GM12865 (cell line): Measurements from ENCODE around the gene EDNRA.

Experiments
- DNase-seq: peaks from one replicate; pipeline ENCODE4 v3.0.0; 2010; ENCODE audit warnings: low read depth
- H3K4me3 ChIP-seq: 2 replicates; pipeline ENCODE4 v1.5.1; 2011; ENCODE audit warnings: mild to moderate bottlenecking, low read depth, low read length, control low read depth
- CTCF ChIP-seq: IDR thresholded peaks from 2 replicates; pipeline ENCODE4 v1.5.1; 2011; ENCODE audit warnings: low read length, control low read depth, low read depth, inconsistent platforms; ENCODE audit not compliant: insufficient read depth; ENCODE audit errors: missing control alignments

Gene EDNRA

GRCh38 chr4:147510962-147511668 lies 30.2 kb downstream of the EDNRA start:
- DNase-seq: no peak

GRCh38 chr4:147513091-147513490 lies 32.2 kb downstream of the EDNRA start:
- no peak for DNase-seq
- TF ChIP-seq CTCF: no peak

More at GRCh38 chr4:147510962-147511668, 30.2 kb downstream of the EDNRA start:
- TF ChIP-seq CTCF: no peak
- H3K4me3 ChIP-seq: no peak overlapping the region

GRCh38 chr4:147513952-147514351 lies 33.1 kb downstream of the EDNRA start:
- no peak overlapping the region for H3K4me3 ChIP-seq
- DNase-seq: no peak
- no peak for TF ChIP-seq CTCF

More at GRCh38 chr4:147513091-147513490, 32.2 kb downstream of the EDNRA start:
- H3K4me3 ChIP-seq: no peak overlapping the region

- no peak overlapping the region for H3K4me3 ChIP-seq
- DNase-seq: no peak
- no peak for TF ChIP-seq CTCF
These were observed 34.5 kb downstream of the EDNRA start for GRCh38 chr4:147515220-147515936.

- TF ChIP-seq CTCF: no peak
- no peak for DNase-seq
- H3K4me3 ChIP-seq: no peak overlapping the region
These were observed 35.2 kb downstream of the EDNRA start for GRCh38 chr4:147516133-147516532.

- TF ChIP-seq CTCF: no peak
- DNase-seq: no peak
- no peak overlapping the region for H3K4me3 ChIP-seq
These were observed 37.2 kb downstream of the EDNRA start for GRCh38 chr4:147518086-147518485.
